Measurements from ENCODE around the gene MAP3K2.

Gene MAP3K2

DNA sequence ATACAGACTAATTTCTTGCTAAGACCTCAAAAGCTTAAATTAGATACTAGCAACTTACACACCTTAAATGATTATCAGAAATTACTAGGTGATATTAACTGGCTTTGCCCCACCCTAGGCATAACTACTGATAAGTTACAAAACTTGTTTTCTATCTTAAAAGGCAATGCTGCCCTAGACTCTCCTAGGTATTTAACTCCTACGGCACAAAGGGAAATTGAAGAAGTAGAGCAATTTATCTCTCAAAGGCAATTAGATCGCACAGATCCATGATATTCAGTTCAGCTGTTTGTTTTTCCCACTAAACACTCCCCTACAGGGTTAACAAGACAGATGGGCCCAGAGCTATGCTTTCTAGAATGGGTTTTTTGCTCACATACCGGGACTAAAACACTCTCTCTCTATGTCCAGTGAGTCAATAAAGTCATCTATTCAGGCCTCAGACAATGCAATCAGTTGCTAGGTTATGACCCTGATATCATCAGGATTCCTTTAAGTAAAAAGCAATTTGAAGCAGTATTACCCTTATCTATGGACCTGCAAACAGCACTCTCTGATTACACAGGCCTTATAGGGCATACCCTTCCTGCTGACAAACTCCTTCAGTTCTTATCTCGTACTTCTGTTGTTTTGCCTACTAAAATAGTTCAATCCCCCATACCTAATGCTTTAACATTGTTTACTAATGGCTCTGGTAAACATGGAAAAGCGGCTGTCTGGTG is 14.3 kb downstream of the MAP3K2 start:
- TF ChIP-seq, protein P1, sequence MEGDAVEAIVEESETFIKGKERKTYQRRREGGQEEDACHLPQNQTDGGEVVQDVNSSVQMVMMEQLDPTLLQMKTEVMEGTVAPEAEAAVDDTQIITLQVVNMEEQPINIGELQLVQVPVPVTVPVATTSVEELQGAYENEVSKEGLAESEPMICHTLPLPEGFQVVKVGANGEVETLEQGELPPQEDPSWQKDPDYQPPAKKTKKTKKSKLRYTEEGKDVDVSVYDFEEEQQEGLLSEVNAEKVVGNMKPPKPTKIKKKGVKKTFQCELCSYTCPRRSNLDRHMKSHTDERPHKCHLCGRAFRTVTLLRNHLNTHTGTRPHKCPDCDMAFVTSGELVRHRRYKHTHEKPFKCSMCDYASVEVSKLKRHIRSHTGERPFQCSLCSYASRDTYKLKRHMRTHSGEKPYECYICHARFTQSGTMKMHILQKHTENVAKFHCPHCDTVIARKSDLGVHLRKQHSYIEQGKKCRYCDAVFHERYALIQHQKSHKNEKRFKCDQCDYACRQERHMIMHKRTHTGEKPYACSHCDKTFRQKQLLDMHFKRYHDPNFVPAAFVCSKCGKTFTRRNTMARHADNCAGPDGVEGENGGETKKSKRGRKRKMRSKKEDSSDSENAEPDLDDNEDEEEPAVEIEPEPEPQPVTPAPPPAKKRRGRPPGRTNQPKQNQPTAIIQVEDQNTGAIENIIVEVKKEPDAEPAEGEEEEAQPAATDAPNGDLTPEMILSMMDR (IDR thresholded peaks at IDR 0.05; ENCODE audit: low read depth, low read length), result no peak
- DNase-seq (ENCODE audit: extremely low read depth, low read depth), result no peak

DNA sequence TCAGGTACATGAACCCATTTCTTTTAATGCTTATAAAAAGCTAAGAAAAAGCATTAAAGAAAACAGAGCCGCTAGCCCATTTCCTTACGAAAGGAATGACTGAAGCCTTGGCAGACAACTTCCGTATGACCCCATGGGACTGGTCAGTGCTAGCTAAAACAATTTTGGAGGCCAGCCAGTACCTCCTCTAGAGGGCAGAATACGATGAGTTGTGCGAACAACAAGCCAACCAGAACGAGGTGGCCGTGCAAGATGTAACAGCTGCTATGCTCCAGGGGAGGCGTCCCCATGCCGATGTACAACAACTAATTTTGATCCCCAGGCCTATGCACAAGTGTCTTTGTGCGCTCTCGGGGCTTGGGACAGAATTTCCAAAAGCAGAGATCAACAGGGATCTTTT is 16.7 kb downstream of the MAP3K2 start:
- no peak for DNase-seq (ENCODE audit: extremely low read depth, low read depth)
- TF ChIP-seq, protein P1 (IDR thresholded peaks at IDR 0.05; ENCODE audit: low read depth, low read length), result no peak

DNA sequence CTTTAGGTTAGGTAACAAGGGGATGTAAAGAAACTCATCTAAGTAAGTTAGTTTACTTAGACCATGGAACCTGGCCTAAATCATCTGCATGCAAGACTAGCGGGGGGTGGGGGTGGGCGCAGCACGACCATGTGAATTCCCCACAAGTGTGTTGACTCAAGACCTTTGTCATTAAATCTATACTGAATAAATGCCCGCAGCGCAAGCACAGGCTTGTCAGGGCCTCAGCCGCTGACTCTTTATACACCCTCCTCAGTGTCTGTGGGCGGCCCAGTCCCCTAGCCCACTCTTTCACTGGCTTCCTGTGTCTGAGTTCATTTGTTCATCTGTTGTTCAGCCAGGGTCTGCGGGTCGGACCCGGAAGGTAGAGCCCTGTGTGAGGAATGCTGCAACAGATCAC is 17.8 kb downstream of the MAP3K2 start:
- TF ChIP-seq, protein P1 (IDR thresholded peaks at IDR 0.05; ENCODE audit: low read depth, low read length), result no peak
- DNase-seq (ENCODE audit: extremely low read depth, low read depth), result no peak

DNA sequence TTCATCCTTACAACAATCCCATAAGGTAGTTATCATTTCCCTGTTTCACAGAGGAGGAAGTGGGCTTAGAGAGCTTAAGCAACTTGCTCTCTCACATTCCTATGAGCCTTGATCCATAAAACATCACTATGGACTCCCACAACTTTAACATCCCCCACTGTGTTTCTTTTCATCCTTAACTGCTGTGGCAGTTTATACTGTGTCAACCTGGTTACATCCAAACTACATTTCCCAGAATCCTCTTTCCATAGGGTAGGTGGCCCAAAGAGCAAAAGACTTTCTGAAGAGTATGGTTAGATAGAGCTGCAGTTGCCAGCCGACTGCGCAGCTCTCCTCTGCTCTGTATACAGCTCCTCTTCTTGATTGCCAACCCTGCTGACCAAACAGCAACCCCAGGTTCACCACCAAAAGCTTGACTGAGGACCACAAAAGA is 22.5 kb downstream of the MAP3K2 start:
- DNase-seq (ENCODE audit: extremely low read depth, low read depth), result no peak
- TF ChIP-seq, protein P1 (IDR thresholded peaks at IDR 0.05; ENCODE audit: low read depth, low read length), result no peak

DNA sequence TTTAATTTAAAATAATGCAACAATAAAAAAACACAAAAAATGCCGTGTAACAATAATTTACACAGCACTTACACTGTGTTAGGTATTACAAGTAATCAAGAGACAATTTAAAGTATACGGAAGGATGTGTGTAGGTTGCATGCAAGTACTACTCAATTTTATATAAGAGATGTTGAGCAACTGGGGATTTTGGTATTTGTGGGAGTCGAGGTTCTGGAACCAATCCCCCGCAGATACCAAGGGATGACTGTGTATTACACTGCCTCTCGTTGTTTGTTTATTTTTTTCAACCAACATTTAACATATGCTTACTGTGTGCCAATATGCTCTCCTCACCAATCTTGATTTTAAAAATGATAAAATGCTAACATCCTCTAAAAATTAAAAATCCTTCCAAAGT is 24.8 kb downstream of the MAP3K2 start:
- TF ChIP-seq, protein P1 (IDR thresholded peaks at IDR 0.05; ENCODE audit: low read depth, low read length), result no peak

DNA sequence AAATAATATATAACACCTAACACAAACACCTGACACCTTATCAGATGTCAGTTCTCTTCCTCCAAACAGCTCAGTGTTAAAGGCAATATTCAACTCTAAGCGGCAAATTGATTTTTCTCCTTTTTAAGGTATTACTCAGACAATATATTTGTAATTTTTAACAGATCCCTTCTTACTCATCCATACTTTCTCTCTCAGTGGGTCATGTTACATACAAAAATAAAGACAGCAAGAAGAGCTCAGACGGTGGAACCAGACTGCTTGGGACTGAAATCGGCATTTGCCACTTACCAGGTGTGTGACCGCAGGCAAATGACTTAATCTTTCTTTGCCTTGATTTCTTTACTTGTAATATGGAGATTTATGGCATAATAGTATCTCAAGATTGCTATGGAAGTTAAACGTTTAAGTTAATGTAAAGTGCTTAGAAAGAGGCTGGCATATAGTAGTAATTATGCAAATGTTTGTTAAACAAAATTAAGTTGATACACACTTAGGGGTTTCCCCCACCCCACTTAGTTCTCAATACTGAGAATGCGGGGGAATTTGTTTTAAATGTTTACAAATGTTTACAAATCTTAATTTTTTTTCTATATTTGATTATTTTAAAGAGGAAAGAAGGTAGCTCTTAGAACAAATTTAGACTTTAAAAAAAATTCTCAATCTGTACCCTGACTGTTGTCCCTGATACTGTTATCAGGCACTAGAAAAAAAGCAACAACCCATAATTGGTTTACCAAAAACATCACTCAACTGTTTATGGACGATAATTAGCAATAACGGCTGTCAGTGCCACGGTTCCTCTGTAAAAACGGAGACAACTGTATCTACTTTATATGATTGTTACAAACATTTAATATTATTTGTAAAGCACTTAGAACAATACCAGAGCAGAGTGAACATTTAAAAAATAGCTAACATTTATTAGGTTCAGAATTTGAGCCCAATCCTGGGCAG is 25.6 kb downstream of the MAP3K2 start:
- DNase-seq (ENCODE audit: extremely low read depth, low read depth), result no peak
- TF ChIP-seq, protein P1 (IDR thresholded peaks at IDR 0.05; ENCODE audit: low read depth, low read length), result no peak

More for the DNA sequence above, 24.8 kb downstream of the MAP3K2 start:
- no peak for DNase-seq (ENCODE audit: extremely low read depth, low read depth)

DNA sequence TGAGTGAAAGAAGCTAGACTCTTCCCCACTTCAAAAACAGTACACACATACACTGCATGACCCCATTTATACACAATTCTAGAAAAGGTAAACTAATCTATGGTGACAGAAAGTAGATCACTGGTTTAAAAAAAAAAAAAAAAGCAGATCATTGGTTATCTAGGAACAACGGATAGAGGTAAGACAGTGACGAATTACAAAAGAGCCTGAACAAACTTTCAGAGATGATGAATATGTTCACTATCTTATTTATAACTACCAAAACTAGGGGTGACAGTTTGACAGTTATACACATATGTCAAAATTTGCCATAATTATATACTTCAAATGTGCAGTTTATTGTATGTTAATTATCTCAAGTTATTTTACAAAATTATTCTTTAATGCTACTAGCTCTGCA is 27.5 kb downstream of the MAP3K2 start:
- TF ChIP-seq, protein P1 (IDR thresholded peaks at IDR 0.05; ENCODE audit: low read depth, low read length), result no peak
- no peak for DNase-seq (ENCODE audit: extremely low read depth, low read depth)
